Measurements from ENCODE around the gene WDFY4.

The WDFY4 gene

GRCh38 chr10:48789486-48790456, 105.1 kb downstream of the WDFY4 start:
- DNase-seq (ENCODE audit: low read depth): no peak
- TF ChIP-seq CTCF (conservative IDR thresholded peaks at IDR 0.05; ENCODE audit: low read depth, low read length): no peak
- H3K4me3 ChIP-seq (ENCODE audit: low read length): no peak overlapping the region

DNA sequence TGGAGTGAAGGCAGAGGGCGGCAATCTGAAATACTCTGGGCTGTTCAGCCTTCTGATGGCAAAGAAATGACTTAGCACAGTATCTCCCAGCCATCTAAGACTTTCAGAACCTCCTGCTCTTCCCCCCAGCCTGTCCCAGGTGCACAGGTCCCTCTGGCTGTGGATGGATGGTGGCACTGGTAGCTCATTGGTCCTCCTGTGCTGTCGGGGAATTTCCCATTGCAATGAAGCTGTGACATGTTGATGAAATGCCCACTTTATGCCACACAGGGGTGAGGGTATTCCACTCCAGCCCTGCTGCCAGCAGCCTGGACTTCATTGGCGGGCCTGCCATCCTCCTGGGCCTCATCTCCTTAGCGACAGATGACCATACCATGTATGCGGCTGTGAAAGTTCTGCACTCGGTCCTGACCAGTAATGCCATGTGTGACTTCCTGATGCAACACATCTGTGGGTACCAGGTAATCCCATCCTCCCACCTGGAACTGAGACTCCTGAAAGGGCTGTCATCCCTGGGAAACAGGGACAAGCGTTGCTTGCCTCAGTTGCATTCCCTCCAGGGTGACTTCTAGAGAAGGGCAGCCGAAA, 105.9 kb downstream of the WDFY4 start:
- DNase-seq (ENCODE audit: low read depth): no peak
- no peak overlapping the region for H3K4me3 ChIP-seq (ENCODE audit: low read length)
- TF ChIP-seq CTCF (conservative IDR thresholded peaks at IDR 0.05; ENCODE audit: low read depth, low read length): no peak

- TF ChIP-seq CTCF (conservative IDR thresholded peaks at IDR 0.05; ENCODE audit: low read depth, low read length): no peak
- peak; percentile 67 for DNase-seq (ENCODE audit: low read depth)
- H3K4me3 ChIP-seq (ENCODE audit: low read length): no peak overlapping the region
These were observed 106.7 kb downstream of the WDFY4 start for GRCh38 chr10:48791267-48791928.

DNA sequence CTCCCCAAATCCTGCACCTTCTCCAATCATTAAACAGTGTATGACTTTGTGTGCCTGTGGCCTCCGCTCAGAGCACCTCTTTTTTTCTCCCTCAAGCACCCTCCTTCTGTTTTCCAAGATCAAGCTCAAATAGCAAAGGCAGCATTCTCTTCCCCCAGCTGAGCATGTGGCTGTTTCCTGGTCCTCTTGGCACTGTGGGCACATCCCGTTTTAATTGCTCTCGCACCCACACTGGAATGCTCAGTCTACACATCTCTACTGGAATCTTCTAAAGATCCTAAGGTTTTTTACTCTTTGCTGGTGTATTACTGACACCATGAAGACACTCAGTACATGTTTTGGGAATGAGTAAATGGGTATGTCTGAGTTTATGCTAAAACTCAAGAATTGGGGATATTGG, 107.4 kb downstream of the WDFY4 start:
- no peak for DNase-seq (ENCODE audit: low read depth)
- no peak for TF ChIP-seq CTCF (conservative IDR thresholded peaks at IDR 0.05; ENCODE audit: low read depth, low read length)
- H3K4me3 ChIP-seq (ENCODE audit: low read length): no peak overlapping the region

DNA sequence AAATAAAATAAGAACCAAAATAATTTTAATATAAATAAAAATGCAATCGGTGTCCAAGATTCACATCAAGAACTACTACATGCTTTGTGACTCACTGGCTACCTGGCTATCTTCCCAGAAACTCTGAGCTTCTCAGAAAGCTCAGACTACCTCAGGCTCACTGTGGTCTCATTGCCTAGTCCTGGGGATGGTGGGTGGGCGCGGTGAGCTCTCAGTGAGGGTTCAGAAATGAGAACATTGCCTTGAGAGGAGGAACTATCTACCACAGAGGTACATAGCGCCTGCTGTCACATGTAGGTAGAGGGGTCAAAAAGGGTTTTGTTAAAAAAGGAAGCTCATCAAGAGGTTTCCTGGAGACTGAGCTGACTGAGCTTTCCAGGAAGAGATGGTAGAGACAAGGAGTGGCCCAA, 108.0 kb downstream of the WDFY4 start:
- peak; percentile 62 for DNase-seq (ENCODE audit: low read depth)
- no peak for TF ChIP-seq CTCF (conservative IDR thresholded peaks at IDR 0.05; ENCODE audit: low read depth, low read length)
- no peak overlapping the region for H3K4me3 ChIP-seq (ENCODE audit: low read length)

- no peak for TF ChIP-seq CTCF (conservative IDR thresholded peaks at IDR 0.05; ENCODE audit: low read depth, low read length)
- no peak overlapping the region for H3K4me3 ChIP-seq (ENCODE audit: low read length)
- no peak for DNase-seq (ENCODE audit: low read depth)
These were observed 109.4 kb downstream of the WDFY4 start for GRCh38 chr10:48794074-48794473.

All from retinal pigment epithelial cell (primary cell).